ENCODE results near the gene FCHO2.

FCHO2 gene

DNA sequence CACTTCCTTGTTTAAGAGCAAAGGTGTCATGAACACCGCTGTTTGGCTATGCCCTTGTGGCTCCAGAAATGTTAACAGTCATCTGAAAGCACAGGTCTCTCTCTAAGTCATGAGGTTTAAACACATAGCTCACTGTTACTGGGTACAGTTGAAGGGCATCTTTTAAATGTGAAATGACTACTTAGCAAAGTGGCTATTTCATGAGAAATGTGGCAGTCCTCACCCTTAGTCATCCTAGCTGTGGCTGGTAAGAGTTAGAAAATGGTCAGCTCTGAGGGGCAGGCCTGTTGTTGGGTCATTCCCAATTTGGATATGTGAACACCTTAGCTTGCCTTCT, 140.4 kb downstream of the FCHO2 start:
- intact Hi-C loops (cut with DNase I): no loop called here
- DNase-seq: no peak

GRCh38 chr5:73097740-73098139, 141.9 kb downstream of the FCHO2 start:
- intact Hi-C loops (cut with DNase I): no loop called here
- no peak for DNase-seq

- DNase-seq: no peak
- intact Hi-C loops (cut with DNase I): no loop called here
Observed at GRCh38 chr5:73100109-73100508, 144.3 kb downstream of the FCHO2 start.

DNA sequence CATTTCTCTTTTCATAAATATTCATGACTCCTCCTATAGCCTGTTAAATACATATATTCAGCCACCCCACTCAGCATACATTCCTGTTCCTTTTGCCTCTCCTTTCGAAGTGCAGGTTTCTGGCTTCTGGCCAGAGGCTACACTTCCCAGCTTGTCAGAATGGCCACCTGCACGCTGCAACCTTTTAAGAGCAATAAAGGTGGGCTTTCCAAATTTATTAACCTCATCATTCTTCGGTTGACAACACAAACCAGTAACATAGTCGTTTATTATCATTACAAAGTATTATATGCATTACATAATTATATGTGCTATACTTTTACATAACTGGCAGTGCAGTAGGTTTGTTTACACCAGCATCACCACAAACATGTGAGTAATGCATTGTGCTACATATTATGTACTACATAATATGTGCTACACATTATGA, 148.0 kb downstream of the FCHO2 start:
- intact Hi-C loops (cut with DNase I): no loop called here
- DNase-seq: no peak

GRCh38 chr5:73104326-73104725, 148.5 kb downstream of the FCHO2 start:
- intact Hi-C loops (cut with DNase I): no loop called here
- DNase-seq: no peak

DNA sequence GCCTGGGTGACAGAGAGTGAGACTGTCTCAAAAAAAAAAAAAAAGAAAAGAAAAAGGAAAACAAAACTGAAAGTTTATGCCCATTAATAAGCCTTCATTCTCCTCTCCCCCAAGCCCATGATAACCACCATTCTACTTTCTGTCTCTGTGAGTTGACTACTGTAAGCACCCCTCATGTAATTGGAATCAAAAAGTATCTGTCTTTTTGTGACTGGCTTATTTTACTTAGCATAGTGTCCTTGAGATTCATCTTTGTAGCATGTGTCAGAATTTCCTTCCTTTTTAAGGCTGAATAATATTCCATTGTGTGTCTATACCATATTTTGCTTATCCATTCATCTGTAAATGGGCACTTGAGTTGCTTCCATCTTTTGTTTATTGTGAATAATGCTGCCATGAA, 150.5 kb downstream of the FCHO2 start:
- no peak for DNase-seq
- intact Hi-C loops (cut with DNase I): no loop called here

DNA sequence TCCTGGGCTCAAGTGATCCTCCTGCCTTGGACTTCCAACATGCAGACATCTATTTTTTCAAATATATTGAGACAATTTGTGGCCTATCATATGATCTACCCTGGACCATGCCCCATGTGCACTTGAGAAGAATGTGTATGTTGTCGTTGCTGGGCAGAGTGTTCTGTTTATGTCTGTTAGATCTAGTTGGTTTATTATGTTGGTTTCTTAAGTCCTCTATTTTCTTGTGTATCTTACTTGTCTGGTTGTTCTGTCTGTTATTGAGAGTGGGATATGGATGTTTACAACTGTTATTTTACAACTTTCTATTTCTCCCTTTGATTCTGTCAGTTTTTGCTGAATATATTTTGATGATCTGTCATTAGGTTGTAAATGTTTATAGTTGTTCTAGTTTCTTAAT, 154.3 kb downstream of the FCHO2 start:
- intact Hi-C loops (cut with DNase I): no loop called here

GRCh38 chr5:73111536-73111935, 155.7 kb downstream of the FCHO2 start:
- no peak for DNase-seq
- intact Hi-C loops (cut with DNase I): no loop called here

More for the DNA sequence above, 154.3 kb downstream of the FCHO2 start:
- DNase-seq: no peak

- peak in 1 of 42 donors; percentile 18 for DNase-seq
- intact Hi-C loops (cut with DNase I): no loop called here
Observed at GRCh38 chr5:73112359-73112758, 156.5 kb downstream of the FCHO2 start.

- intact Hi-C loops (cut with DNase I): no loop called here
- peak in 1 of 42 donors; percentile 31 for DNase-seq
Observed at GRCh38 chr5:73114044-73114688, 158.3 kb downstream of the FCHO2 start.

GRCh38 chr5:73115399-73116051, 159.7 kb downstream of the FCHO2 start:
- intact Hi-C loops (cut with DNase I): no loop called here
- DNase-seq: peak in 1 of 42 donors; percentile 45

- DNase-seq: peak in 1 of 42 donors; percentile 43
- intact Hi-C loops (cut with DNase I): no loop called here
Observed at GRCh38 chr5:73116506-73116905, 160.7 kb downstream of the FCHO2 start.

DNA sequence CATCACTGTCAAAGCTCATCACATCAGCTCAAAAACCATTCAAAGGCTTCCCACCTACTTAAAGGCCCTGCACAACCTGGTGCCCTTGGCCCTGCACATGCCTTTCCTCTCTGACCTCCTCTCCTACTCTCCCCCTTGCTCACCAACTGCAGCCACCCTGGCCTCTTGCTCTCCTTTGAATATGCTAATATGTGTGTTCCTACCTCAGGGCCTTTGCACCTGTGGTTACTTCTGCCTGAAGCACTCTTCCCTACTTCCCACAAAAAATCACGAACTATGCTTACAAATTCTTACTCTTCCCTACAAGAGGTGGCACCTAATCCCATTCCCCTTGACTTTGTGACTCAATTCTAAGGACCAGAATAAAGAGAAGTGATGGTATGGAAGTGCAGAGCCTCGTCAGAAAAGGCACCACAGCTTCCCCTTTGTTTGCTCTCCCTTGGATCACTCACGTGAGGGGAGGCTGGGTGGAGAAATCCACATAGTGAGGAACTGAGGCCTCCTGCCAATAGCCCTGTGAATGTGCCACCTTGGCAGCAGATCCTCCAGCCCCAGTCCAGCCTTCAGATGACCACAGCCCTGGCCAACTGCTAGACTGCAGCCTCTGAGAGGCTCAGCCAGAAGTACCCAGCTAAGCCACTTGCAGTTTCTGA, 161.4 kb downstream of the FCHO2 start:
- intact Hi-C loops (cut with DNase I): no loop called here
- DNase-seq: peak in 2 of 42 donors; percentile 35 to 43

DNA sequence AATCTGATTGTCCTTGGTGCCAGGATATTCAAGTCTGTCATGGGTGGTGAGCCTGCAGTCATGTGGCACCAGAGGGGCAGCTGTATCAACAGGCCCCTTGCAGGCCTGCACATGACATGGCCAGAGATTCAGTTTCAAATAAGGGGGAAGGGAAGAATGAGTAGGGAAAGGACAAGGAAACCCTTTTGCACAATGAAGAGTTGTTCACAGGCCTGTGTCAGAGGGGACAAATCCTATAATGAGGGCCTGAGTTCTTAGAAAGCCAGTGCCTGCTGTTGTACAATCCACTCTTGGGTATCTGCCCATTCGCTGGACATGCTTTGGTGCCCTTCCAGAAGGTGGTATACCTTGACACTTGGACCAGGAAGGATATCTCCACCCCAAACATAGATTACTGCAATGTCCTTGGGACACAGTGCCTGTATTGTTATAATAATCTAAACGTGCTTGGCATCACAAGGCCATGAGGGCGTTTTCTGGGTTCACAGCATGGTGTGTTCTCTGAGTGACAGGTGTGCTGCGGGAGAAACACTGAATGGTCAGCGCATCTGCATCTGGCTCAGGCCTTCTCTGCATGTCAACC, 162.6 kb downstream of the FCHO2 start:
- intact Hi-C loops (cut with DNase I): no loop called here
- peak in 33 of 42 donors; percentile 5 to 85 (median 49) for DNase-seq

- intact Hi-C loops (cut with DNase I): no loop called here
Observed at GRCh38 chr5:73119451-73120157, 163.8 kb downstream of the FCHO2 start.

GRCh38 chr5:73120222-73121118, 164.6 kb downstream of the FCHO2 start, which contains the start of gene TMEM171:
TMEM171 (plus strand) TSS chr5:73120575; CDS start chr5:73123374, 2,799 bp downstream.
- intact Hi-C loops (cut with DNase I): no loop called here
- peak in 39 of 42 donors; percentile 13 to 80 (median 42) for DNase-seq

More at GRCh38 chr5:73119451-73120157, 163.8 kb downstream of the FCHO2 start:
- DNase-seq: peak in 8 of 42 donors; percentile 13 to 58 (median 26)

DNA sequence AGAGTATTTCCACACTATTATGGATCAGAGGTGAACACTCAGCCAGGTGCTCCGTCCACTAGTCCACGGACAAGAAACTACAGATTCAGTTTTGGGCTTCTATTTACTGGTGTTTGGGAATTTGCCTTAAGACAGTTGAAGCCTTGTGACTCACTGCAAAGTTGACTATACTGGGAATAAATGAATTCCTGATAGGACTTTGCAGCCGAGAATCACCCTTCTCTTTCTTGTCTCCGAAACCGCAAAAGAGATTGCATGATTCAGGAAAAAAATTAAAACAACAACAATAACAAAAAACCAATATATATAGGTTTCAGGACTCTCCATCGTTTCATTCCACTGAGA, 165.2 kb downstream of the FCHO2 start:
- intact Hi-C loops (cut with DNase I): no loop called here
- no peak for DNase-seq
